ENCODE measurements around the gene RFNG.

Gene RFNG

DNA sequence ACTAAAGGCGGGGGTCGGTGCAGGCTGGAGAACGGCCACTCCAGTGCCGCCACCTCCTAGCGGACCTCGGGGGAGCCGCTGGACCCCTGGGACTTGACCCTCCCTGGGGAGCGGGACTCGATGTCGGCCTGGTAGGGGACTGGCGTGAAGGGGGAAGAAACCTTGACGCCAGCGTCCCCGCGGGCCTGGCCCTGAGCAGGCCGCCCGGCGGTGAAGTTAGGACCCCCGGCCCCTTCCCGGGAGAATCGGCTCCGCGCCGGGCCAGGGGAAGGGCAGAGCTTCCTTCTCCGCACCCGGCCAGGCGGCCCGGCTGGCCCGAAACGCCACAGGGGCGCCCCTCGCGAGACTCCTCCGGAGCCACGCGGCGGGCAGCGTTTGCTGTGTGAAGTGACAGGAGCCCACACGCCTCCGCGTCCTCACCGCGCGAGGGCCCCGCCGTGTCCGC, 13.6 kb upstream of the RFNG start:
- no peaks in the 10 kb centered on the region for H3K27me3 ChIP-seq (ENCODE audit: control insufficient read depth, insufficient read depth, low read length)
- H3K4me3 ChIP-seq (ENCODE audit: low read length): peak overlapping the region; percentile 75
- H3K27ac ChIP-seq (ENCODE audit: low read length): no peak overlapping the region
- peaks cover 20% of the 10 kb centered on the region for H3K36me3 ChIP-seq (ENCODE audit: control insufficient read depth, low read depth, low read length)
- H3K9ac ChIP-seq (ENCODE audit: low read length): peak overlapping the region; percentile 62
- H3K4me1 ChIP-seq (ENCODE audit: control insufficient read depth, low read depth, low read length): no peaks in the 10 kb centered on the region
- no peaks in the 10 kb centered on the region for H3K9me3 ChIP-seq (ENCODE audit: control insufficient read depth, low read depth, low read length)

DNA sequence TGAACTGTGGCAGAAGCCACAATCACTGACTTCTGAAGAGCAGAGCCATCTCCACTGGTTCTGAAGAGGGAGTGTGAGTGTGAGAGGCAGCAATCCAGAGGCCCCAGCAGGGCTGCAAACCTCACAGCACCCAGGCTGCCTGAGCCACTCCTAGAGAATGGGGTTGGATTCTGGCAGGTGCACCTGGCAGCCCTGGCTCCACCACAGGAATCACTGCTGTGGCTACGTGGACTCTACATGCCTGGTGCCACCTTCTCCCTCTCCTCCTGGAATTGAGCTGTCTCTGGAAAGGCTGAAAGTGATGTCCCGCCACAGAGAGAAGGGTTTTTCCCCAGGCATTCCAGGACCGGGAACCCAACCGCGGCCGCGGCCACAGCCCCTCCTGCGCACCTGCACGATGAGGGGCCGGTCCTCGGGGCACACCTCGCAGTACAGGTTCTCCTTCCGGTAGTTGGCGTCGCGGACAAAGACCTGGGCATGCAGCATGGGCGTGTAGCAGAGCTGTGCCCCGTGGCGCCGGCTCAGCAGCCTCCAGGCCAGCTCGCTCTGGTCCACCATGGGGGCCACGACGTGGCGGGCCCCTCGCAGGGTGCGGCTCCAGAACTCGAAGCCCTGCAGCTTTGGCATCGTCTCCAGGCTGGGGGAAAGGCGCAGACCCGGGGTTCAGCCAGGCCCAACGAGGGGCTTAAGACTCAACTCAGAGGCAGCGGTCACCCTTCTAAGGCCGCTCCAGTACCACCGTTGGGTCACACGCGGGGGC, 13.0 kb upstream of the RFNG start:
- H3K9ac ChIP-seq (ENCODE audit: low read length): peak overlapping the region; percentile 62
- H3K27ac ChIP-seq (ENCODE audit: low read length): no peak overlapping the region
- no peaks in the 10 kb centered on the region for H3K27me3 ChIP-seq (ENCODE audit: control insufficient read depth, insufficient read depth, low read length)
- peaks cover 23% of the 10 kb centered on the region for H3K36me3 ChIP-seq (ENCODE audit: control insufficient read depth, low read depth, low read length)
- no peaks in the 10 kb centered on the region for H3K9me3 ChIP-seq (ENCODE audit: control insufficient read depth, low read depth, low read length)
- H3K4me3 ChIP-seq (ENCODE audit: low read length): peak overlapping the region; percentile 75
- H3K4me1 ChIP-seq (ENCODE audit: control insufficient read depth, low read depth, low read length): no peaks in the 10 kb centered on the region

- H3K27ac ChIP-seq (ENCODE audit: low read length): no peak overlapping the region
- H3K36me3 ChIP-seq (ENCODE audit: control insufficient read depth, low read depth, low read length): peaks cover 26% of the 10 kb centered on the region
Measured at GRCh38 chr17:82063424-82064415, 12.1 kb upstream of the RFNG start.

GRCh38 chr17:82062984-82063368, 11.4 kb upstream of the RFNG start:
- Histone ChIP-seq H3K9ac (ENCODE audit: low read length) (no peak overlapping the region), H3K9me3 (ENCODE audit: control insufficient read depth, low read depth, low read length) (no peaks in the 10 kb centered on the region), H3K27me3 (ENCODE audit: control insufficient read depth, insufficient read depth, low read length) (no peaks in the 10 kb centered on the region), H3K4me1 (ENCODE audit: control insufficient read depth, low read depth, low read length) (no peaks in the 10 kb centered on the region), H3K36me3 (ENCODE audit: control insufficient read depth, low read depth, low read length) (peaks cover 30% of the 10 kb centered on the region), H3K27ac (ENCODE audit: low read length) (no peak overlapping the region), H3K4me3 (ENCODE audit: low read length) (no peak overlapping the region)

More at GRCh38 chr17:82063424-82064415, 12.1 kb upstream of the RFNG start:
- Histone ChIP-seq H3K9ac (ENCODE audit: low read length) (no peak overlapping the region), H3K27me3 (ENCODE audit: control insufficient read depth, insufficient read depth, low read length) (no peaks in the 10 kb centered on the region), H3K9me3 (ENCODE audit: control insufficient read depth, low read depth, low read length) (no peaks in the 10 kb centered on the region), H3K4me3 (ENCODE audit: low read length) (no peak overlapping the region), H3K4me1 (ENCODE audit: control insufficient read depth, low read depth, low read length) (no peaks in the 10 kb centered on the region)

DNA sequence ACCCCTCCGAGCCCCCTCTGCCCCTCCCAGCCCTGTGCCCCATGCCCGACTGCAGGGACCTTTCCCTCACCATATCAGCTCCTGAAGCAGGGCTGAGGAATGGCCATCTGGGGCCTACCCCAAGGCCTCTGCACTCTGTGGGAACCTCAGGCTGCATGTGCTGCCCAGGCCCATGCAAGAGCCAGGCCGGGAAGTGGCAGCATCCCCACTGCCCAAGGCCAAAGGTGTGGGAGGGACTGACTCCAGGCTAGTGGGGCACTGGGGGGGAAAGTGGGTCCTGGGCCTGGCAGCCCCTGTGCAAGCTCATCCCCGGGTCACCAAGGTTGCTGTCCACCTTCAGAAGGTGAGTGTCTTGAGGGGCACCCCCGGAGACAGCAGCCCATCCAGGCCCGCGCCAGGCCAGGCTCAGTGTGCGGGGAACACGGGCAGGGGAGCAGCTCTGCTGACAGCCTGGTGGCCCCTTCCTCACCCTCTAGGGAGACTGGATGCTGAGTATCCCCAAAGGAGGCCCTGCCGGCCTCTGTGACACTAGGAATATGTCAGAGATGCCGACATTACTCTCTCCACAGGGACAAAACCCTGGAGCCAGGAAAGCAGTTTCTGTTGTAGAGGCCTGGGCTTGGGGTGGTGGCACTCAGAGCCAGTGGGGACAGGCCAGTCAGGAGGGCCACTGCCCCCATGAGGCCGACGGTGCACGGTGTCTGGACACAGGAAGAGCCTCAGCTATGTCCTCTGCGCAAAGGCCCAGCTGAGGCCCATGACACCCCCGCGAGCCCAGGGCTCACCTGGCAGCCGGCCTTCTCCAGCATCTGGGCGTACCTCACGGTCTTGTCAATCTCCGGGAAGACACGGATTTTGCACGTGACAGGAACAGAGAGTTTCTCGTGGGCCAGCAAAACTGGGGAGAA, 10.7 kb upstream of the RFNG start:
- Histone ChIP-seq H3K9me3 (ENCODE audit: control insufficient read depth, low read depth, low read length) (no peaks in the 10 kb centered on the region), H3K36me3 (ENCODE audit: control insufficient read depth, low read depth, low read length) (peaks cover 35% of the 10 kb centered on the region), H3K27me3 (ENCODE audit: control insufficient read depth, insufficient read depth, low read length) (no peaks in the 10 kb centered on the region), H3K4me1 (ENCODE audit: control insufficient read depth, low read depth, low read length) (no peaks in the 10 kb centered on the region), H3K9ac (ENCODE audit: low read length) (no peak overlapping the region), H3K4me3 (ENCODE audit: low read length) (no peak overlapping the region), H3K27ac (ENCODE audit: low read length) (no peak overlapping the region)

GRCh38 chr17:82061047-82061925, 9.7 kb upstream of the RFNG start:
- no peak overlapping the region for H3K4me3 ChIP-seq (ENCODE audit: low read length)
- peaks cover 45% of the 10 kb centered on the region for H3K36me3 ChIP-seq (ENCODE audit: control insufficient read depth, low read depth, low read length)
- H3K4me1 ChIP-seq (ENCODE audit: control insufficient read depth, low read depth, low read length): no peaks in the 10 kb centered on the region
- H3K9ac ChIP-seq (ENCODE audit: low read length): no peak overlapping the region
- H3K27ac ChIP-seq (ENCODE audit: low read length): no peak overlapping the region
- H3K9me3 ChIP-seq (ENCODE audit: control insufficient read depth, low read depth, low read length): no peaks in the 10 kb centered on the region
- no peaks in the 10 kb centered on the region for H3K27me3 ChIP-seq (ENCODE audit: control insufficient read depth, insufficient read depth, low read length)

DNA sequence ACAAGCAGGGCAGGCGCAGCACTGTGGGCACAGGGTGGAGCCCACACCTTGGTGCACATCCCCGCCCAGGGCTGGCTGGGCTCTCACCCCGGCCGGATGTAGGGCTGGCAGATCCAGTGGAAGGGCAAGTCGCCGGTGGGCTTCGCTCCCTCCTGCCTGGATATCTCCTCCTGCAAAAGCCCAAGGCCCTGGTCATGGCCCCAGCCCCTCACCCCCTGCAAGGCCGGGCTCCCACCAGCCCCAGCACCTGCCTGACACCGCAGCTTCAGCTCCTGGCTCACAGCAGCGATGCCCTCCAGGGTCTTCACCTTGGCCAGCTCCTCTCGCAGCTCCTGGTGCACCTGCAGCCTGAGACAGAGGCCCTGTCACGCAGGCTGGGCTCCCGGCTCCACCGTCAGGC, 9.0 kb upstream of the RFNG start:
- H3K27ac ChIP-seq (ENCODE audit: low read length): no peak overlapping the region
- H3K9ac ChIP-seq (ENCODE audit: low read length): no peak overlapping the region
- H3K27me3 ChIP-seq (ENCODE audit: control insufficient read depth, insufficient read depth, low read length): no peaks in the 10 kb centered on the region
- H3K4me1 ChIP-seq (ENCODE audit: control insufficient read depth, low read depth, low read length): no peaks in the 10 kb centered on the region
- H3K9me3 ChIP-seq (ENCODE audit: control insufficient read depth, low read depth, low read length): no peaks in the 10 kb centered on the region
- no peak overlapping the region for H3K4me3 ChIP-seq (ENCODE audit: low read length)
- H3K36me3 ChIP-seq (ENCODE audit: control insufficient read depth, low read depth, low read length): peaks cover 52% of the 10 kb centered on the region

GRCh38 chr17:82060001-82060380, 8.4 kb upstream of the RFNG start:
- Histone ChIP-seq H3K4me1 (ENCODE audit: control insufficient read depth, low read depth, low read length) (no peaks in the 10 kb centered on the region), H3K9ac (ENCODE audit: low read length) (no peak overlapping the region), H3K27ac (ENCODE audit: low read length) (no peak overlapping the region)

GRCh38 chr17:82059272-82060000, 7.8 kb upstream of the RFNG start:
- H3K9me3 ChIP-seq (ENCODE audit: control insufficient read depth, low read depth, low read length): no peaks in the 10 kb centered on the region
- H3K4me3 ChIP-seq (ENCODE audit: low read length): no peak overlapping the region
- no peak overlapping the region for H3K27ac ChIP-seq (ENCODE audit: low read length)
- H3K9ac ChIP-seq (ENCODE audit: low read length): no peak overlapping the region
- peaks cover 61% of the 10 kb centered on the region for H3K36me3 ChIP-seq (ENCODE audit: control insufficient read depth, low read depth, low read length)
- no peaks in the 10 kb centered on the region for H3K27me3 ChIP-seq (ENCODE audit: control insufficient read depth, insufficient read depth, low read length)
- no peaks in the 10 kb centered on the region for H3K4me1 ChIP-seq (ENCODE audit: control insufficient read depth, low read depth, low read length)

More at GRCh38 chr17:82060001-82060380, 8.4 kb upstream of the RFNG start:
- Histone ChIP-seq H3K4me3 (ENCODE audit: low read length) (no peak overlapping the region), H3K36me3 (ENCODE audit: control insufficient read depth, low read depth, low read length) (peaks cover 55% of the 10 kb centered on the region), H3K27me3 (ENCODE audit: control insufficient read depth, insufficient read depth, low read length) (no peaks in the 10 kb centered on the region), H3K9me3 (ENCODE audit: control insufficient read depth, low read depth, low read length) (no peaks in the 10 kb centered on the region)

DNA sequence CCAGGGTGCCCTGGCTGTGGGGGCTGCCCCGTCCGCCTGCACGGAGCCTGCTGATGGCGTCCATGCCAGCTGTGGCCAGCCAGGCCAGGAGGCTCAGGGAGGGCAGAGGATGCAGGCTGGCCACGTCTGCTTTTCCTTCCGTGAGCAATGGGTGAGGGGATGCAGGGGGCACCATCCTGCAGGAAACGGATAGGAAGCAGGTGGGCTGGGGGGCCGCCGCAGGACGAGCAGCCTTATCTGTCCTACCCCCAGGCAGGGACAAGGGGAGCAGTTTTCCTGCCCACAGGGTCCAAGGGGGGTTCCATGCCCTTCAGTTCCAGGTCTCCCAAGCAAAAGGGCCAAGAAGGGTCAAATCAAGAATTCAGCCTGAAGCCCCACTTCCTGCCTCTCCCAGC, 7.2 kb upstream of the RFNG start:
- H3K4me3 ChIP-seq (ENCODE audit: low read length): no peak overlapping the region
- no peaks in the 10 kb centered on the region for H3K4me1 ChIP-seq (ENCODE audit: control insufficient read depth, low read depth, low read length)
- no peak overlapping the region for H3K27ac ChIP-seq (ENCODE audit: low read length)
- no peaks in the 10 kb centered on the region for H3K9me3 ChIP-seq (ENCODE audit: control insufficient read depth, low read depth, low read length)
- H3K27me3 ChIP-seq (ENCODE audit: control insufficient read depth, insufficient read depth, low read length): no peaks in the 10 kb centered on the region
- peaks cover 61% of the 10 kb centered on the region for H3K36me3 ChIP-seq (ENCODE audit: control insufficient read depth, low read depth, low read length)
- no peak overlapping the region for H3K9ac ChIP-seq (ENCODE audit: low read length)
